Measurements from ENCODE around the gene ATP1A4. TPM values are rescaled to one million over a fixed set of nuclear protein-coding genes. Genes with fewer than 3 reads are reported as not detected.

Gene ATP1A4
- total and polyA plus RNA-seq, 2 of the 8 experiments (the other 6 are each of a cell fraction or from before 2014, with no cell fraction given) = 0.48 to 0.61 TPM

GRCh38 chr1:160120797-160121196 is 30.6 kb upstream of the ATP1A4 start:
- ChIA-PET CTCF (ENCODE audit: partially characterized antibody) (interaction anchor here (1.0 to 18.1 kb wide), 4 partner anchors 9 to 45 kb away, joined by 3 to 256 read pairs (median 72); partner anchors contain the start of gene ATP1A2), POLR2A (ENCODE audit: partially characterized antibody) (interaction anchor here (0.8 to 1.8 kb wide), 3 partner anchors 11 to 103 kb away, joined by 3 to 4 read pairs (median 3); no protein-coding TSS in a partner anchor)
- no peak overlapping the region for H3K4me3 ChIP-seq (ENCODE audit: extremely low read depth in 1 of 4, insufficient read depth in 2 of 4, low read depth in 3 of 4, low read length in 4 of 4)
- H3K4ac ChIP-seq (replicated peaks; ENCODE audit: insufficient read length, low read depth, low read length) = no peak overlapping the region
- no peak overlapping the region for H2BK5ac ChIP-seq (ENCODE audit: low read depth, low read length)
- H4K20me1 ChIP-seq (replicated peaks in 1 of 2; ENCODE audit: control insufficient read depth in 1 of 2, insufficient read depth in 2 of 2, low read length in 2 of 2) = peaks cover 0 to 1% of the 10 kb centered on the region in 2 experiments
- no peak overlapping the region for H3K56ac ChIP-seq (replicated peaks; ENCODE audit: insufficient read length, low read depth, low read length)
- no peak overlapping the region for H2BK12ac ChIP-seq (ENCODE audit: low read depth, low read length)
- H3K4me2 ChIP-seq (ENCODE audit: insufficient read depth in 1 of 2, low read depth in 2 of 2, low read length in 2 of 2) = no peak overlapping the region
- H3K27ac ChIP-seq (ENCODE audit: low read depth, low read length) = no peak overlapping the region
- FAIRE-seq (no peak), DNase-seq (ENCODE audit: low read depth in 1 of 2, low spot score in 2 of 2) (no peak)
- no peak overlapping the region for H3K23ac ChIP-seq (ENCODE audit: insufficient read length)
- no peak overlapping the region for H3K14ac ChIP-seq (ENCODE audit: insufficient read length)
- no peak overlapping the region for H4K8ac ChIP-seq (ENCODE audit: extremely low read depth, insufficient read depth, low read length)
- no peak overlapping the region for H2AK5ac ChIP-seq (ENCODE audit: low read depth, low read length)
- WGBS, 2 experiments (ENCODE audit: extremely low coverage in 1 of 2, insufficient coverage in 1 of 2, insufficient read length in 1 of 2, insufficient replicate concordance in 2 of 2, low coverage in 1 of 2, low lambda C conversion rate in 2 of 2, missing lambda C conversion rate in 1 of 2) = 94% methylated on average over 5 of the region's 5 CpGs; no CpG with 5 or more reads in 1 of the 2 experiments
- peaks cover 3% of the 10 kb centered on the region; the same call in 1 of the 2 replicates for H3K79me1 ChIP-seq (ENCODE audit: low read depth, low read length)
- H3K36me3 ChIP-seq (ENCODE audit: control insufficient read depth in 2 of 4, insufficient read depth in 4 of 4, low read length in 3 of 4) = peaks cover 0 to 33% (median 21%) of the 10 kb centered on the region in 4 experiments; a peak in 5 of 8 replicates
- no peak overlapping the region for H2BK120ac ChIP-seq (replicated peaks; ENCODE audit: low read depth, low read length)
- no peak overlapping the region for H4K5ac ChIP-seq (ENCODE audit: insufficient read length, low read depth, low read length)
- no peak overlapping the region for H3K9ac ChIP-seq (replicated peaks in 1 of 4; ENCODE audit: extremely low read depth in 1 of 4, low read depth in 3 of 4, low read length in 3 of 4)
- H2AFZ ChIP-seq (ENCODE audit: low read length) = no peak overlapping the region
- TF ChIP-seq RAD21 (IDR thresholded peaks at IDR 0.05 in 1 of 2, conservative IDR thresholded peaks at IDR 0.05 in 1 of 2; ENCODE audit: low read depth in 2 of 2, low read length in 2 of 2) (no peak), KDM5A (IDR thresholded peaks at IDR 0.05; ENCODE audit: low read length) (no peak), PHF8 (conservative IDR thresholded peaks at IDR 0.05; ENCODE audit: low read depth, low read length) (no peak), SAP30 (IDR thresholded peaks at IDR 0.05; ENCODE audit: insufficient read depth, insufficient replicate concordance, low read length) (no peak), JUN (IDR thresholded peaks at IDR 0.05; ENCODE audit: low read depth, low read length) (no peak), HDAC2 (IDR thresholded peaks at IDR 0.05; ENCODE audit: borderline replicate concordance in 1 of 2, low read depth in 2 of 2, low read length in 2 of 2) (no peak), MAFK (IDR thresholded peaks at IDR 0.05; ENCODE audit: low read depth, low read length) (no peak), CREB1 (IDR thresholded peaks at IDR 0.05) (no peak), SP2 (IDR thresholded peaks at IDR 0.05; ENCODE audit: low read length) (no peak), EGR1 (IDR thresholded peaks at IDR 0.05; ENCODE audit: borderline replicate concordance, low read depth, low read length) (no peak)
- no peaks in the 10 kb centered on the region for H3K9me3 ChIP-seq (ENCODE audit: insufficient read depth in 2 of 2, low read depth in 1 of 2, low read length in 1 of 2)
- H3K23me2 ChIP-seq (ENCODE audit: low read depth, low read length) = peaks cover 6% of the 10 kb centered on the region; the same call in 1 of the 2 replicates
- no peak overlapping the region for H3K18ac ChIP-seq (ENCODE audit: extremely low read depth, low read length)
- peaks cover 0 to 8% of the 10 kb centered on the region in 2 experiments; a peak in 1 of 4 replicates for H3K79me2 ChIP-seq (ENCODE audit: control insufficient read depth in 1 of 2, insufficient read depth in 2 of 2, low read length in 2 of 2)
- no peaks in the 10 kb centered on the region for H3K27me3 ChIP-seq (replicated peaks in 1 of 4; ENCODE audit: control insufficient read depth in 3 of 4, extremely low read depth in 1 of 4, insufficient read depth in 3 of 4, low read length in 3 of 4)
- no peak overlapping the region for H4K91ac ChIP-seq (replicated peaks; ENCODE audit: insufficient read length, low read length)
- H2BK20ac ChIP-seq (ENCODE audit: low read length) = no peak overlapping the region
- H2BK15ac ChIP-seq (ENCODE audit: low read length) = no peak overlapping the region
- peaks cover 16 to 25% (median 20%) of the 10 kb centered on the region in 4 experiments for H3K4me1 ChIP-seq (replicated peaks in 1 of 4; ENCODE audit: control insufficient read depth in 3 of 4, insufficient read depth in 4 of 4, low read length in 3 of 4)
